Neural cell (in vitro differentiated cells): ENCODE results near the gene AKR1B1. TPM values are rescaled to one million over a fixed set of nuclear protein-coding genes. Genes with fewer than 3 reads are reported as not detected.

Experiments used
- H2AFZ ChIP-seq: fragments of 200-600, 300-800 bp; sonication (generic), shearing (Covaris generic); 2 replicates; pipeline ENCODE4 v1.6.0; 2014; ENCODE audit warnings: low read depth, mild to moderate bottlenecking, antibody characterized with exemption, low read length, moderate library complexity
- H3F3A ChIP-seq: fragments of 200-600 bp; shearing (Covaris generic); 2 replicates; pipeline ENCODE4 v1.6.1; 2016; ENCODE audit warnings: mild to moderate bottlenecking, moderate library complexity, mixed read lengths, antibody characterized with exemption, low read length; ENCODE audit not compliant: insufficient read depth, poor library complexity, severe bottlenecking
- H3K27ac ChIP-seq: fragments of 200-600, 300-800 bp; sonication (generic), shearing (Covaris generic); 2 replicates; pipeline ENCODE4 v1.5.1; 2014; ENCODE audit warnings: mild to moderate bottlenecking, low read length, moderate library complexity
- H3K27me3 ChIP-seq: fragments of 300-800, 200-600 bp; sonication (generic), shearing (Covaris generic); 2 replicates; pipeline ENCODE4 v1.6.0; 2014; ENCODE audit warnings: mild to moderate bottlenecking, low read depth, low read length, moderate library complexity; ENCODE audit not compliant: insufficient read depth
- H3K36me3 ChIP-seq: fragments of 300-800, 200-600 bp; sonication (generic), shearing (Covaris generic); 2 replicates; pipeline ENCODE4 v1.5.1; 2014; ENCODE audit warnings: mild to moderate bottlenecking, antibody characterized with exemption, low read length, moderate library complexity; ENCODE audit not compliant: insufficient read depth
- H3K4me2 ChIP-seq: fragments of 300-800, 200-600 bp; sonication (generic), shearing (Covaris generic); 2 replicates; pipeline ENCODE4 v1.6.0; 2014; ENCODE audit warnings: mild to moderate bottlenecking, low read length
- H3K4me3 ChIP-seq: fragments of 300-800, 200-600 bp; sonication (generic), shearing (Covaris generic); 2 replicates; pipeline ENCODE4 v1.5.1; 2014; ENCODE audit warnings: mild to moderate bottlenecking, low read length, moderate library complexity
- H3K79me2 ChIP-seq: fragments of 200-600 bp; shearing (Covaris generic); replicated peaks from 2 replicates; pipeline ENCODE4 v1.6.0; 2014; ENCODE audit warnings: mild to moderate bottlenecking, low read length, moderate library complexity; ENCODE audit not compliant: insufficient read depth
- H3K9ac ChIP-seq: fragments of 300-800, 200-600 bp; sonication (generic), shearing (Covaris generic); 2 replicates; pipeline ENCODE4 v1.6.1; 2016; ENCODE audit warnings: mild to moderate bottlenecking, low read length, mixed read lengths
- H3K9me2 ChIP-seq: fragments of 200-600 bp; shearing (Covaris generic); 2 replicates; pipeline ENCODE4 v1.6.1; 2016; ENCODE audit warnings: mild to moderate bottlenecking, low read length, mixed read lengths; ENCODE audit not compliant: insufficient read depth
- H3K9me3 ChIP-seq: fragments of 200-600, 300-800 bp; sonication (generic), shearing (Covaris generic); 2 replicates; pipeline ENCODE4 v1.6.1; 2016; ENCODE audit warnings: mild to moderate bottlenecking, mixed run types, low read length, moderate library complexity, mixed read lengths
- H4K20me1 ChIP-seq: fragments of 200-600 bp; shearing (Covaris generic); 2 replicates; pipeline ENCODE4 v1.6.1; 2016; ENCODE audit warnings: mild to moderate bottlenecking, mixed run types; ENCODE audit not compliant: insufficient read depth
- EP300 ChIP-seq: fragments of 450-650 bp; conservative IDR thresholded peaks from 2 replicates; pipeline ENCODE4 v1.6.1; 2014; ENCODE audit warnings: antibody characterized with exemption, mild to moderate bottlenecking, moderate library complexity; ENCODE audit not compliant: poor library complexity, severe bottlenecking
- EZH2 ChIP-seq: fragments of 200-600, 300-800 bp; shearing (Covaris generic), sonication (generic); IDR thresholded peaks from 2 replicates; pipeline ENCODE4 v1.6.1; 2014; ENCODE audit warnings: antibody characterized with exemption, low read length, borderline replicate concordance, mild to moderate bottlenecking; ENCODE audit not compliant: insufficient read depth, poor library complexity, severe bottlenecking
- MXI1 ChIP-seq: fragments of 450-650 bp; conservative IDR thresholded peaks from 2 replicates; pipeline ENCODE4 v1.6.1; 2014; ENCODE audit warnings: antibody characterized with exemption, mild to moderate bottlenecking; ENCODE audit not compliant: poor library complexity, severe bottlenecking
- POLR2AphosphoS5 ChIP-seq: IDR thresholded peaks from 2 replicates; pipeline ENCODE4 v1.6.1; 2012
- RAD21 ChIP-seq: fragments of 450-650 bp; conservative IDR thresholded peaks from 2 replicates; pipeline ENCODE4 v1.6.1; 2014; ENCODE audit warnings: antibody characterized with exemption, mild to moderate bottlenecking, moderate library complexity
- SMC3 ChIP-seq: fragments of 450-650 bp; conservative IDR thresholded peaks from 2 replicates; pipeline ENCODE4 v1.6.1; 2014; ENCODE audit warnings: antibody characterized with exemption, mild to moderate bottlenecking, moderate library complexity; ENCODE audit not compliant: poor library complexity
- TAF1 ChIP-seq: IDR thresholded peaks from 2 replicates; pipeline ENCODE4 v1.6.1; 2012; ENCODE audit warnings: low read depth
- polyA plus RNA-seq: library from polyadenylated mRNA; depleted of rRNA; stranded (reverse); fragments of >200 nt; gene quantifications from 2 replicates; pipeline ENCODE4 v1.2.3, GENCODE V29; 2014
- TF ChIP-seq, protein P1 (sequence below): IDR thresholded peaks from 2 replicates; pipeline ENCODE4 v1.6.1; 2012; ENCODE audit warnings: borderline replicate concordance
- TF ChIP-seq, protein P2 (sequence below): fragments of 450-650 bp; IDR thresholded peaks from 2 replicates; pipeline ENCODE4 v1.5.1; 2014; ENCODE audit warnings: antibody characterized with exemption, mild to moderate bottlenecking, moderate library complexity; ENCODE audit not compliant: poor library complexity, severe bottlenecking

Gene AKR1B1
- polyA plus RNA-seq, 1 donor from 2014 or later, result 202 TPM

DNA sequence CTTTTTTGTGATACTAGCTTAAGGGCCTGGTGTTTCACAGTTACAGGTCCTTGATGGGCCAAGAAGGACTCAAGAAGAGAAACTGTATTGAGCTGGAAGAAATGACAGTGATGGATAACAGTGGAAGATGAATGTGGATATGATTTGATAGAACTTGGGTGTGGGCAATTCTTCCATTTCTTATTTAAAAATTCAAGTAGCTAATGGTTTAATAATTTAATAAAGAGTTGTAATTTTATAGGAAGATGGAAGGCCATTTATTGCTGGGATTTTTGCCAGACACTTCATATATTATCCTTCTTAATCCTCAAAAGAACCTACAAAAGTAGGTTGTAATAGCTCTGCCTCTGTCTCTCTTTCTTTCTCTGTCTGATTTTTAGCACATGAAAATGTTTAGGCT lies 21.3 kb upstream of the AKR1B1 start:
- H3K9me2 ChIP-seq, result no peaks in the 10 kb centered on the region
- no peak overlapping the region for H3K4me2 ChIP-seq
- no peak overlapping the region for H2AFZ ChIP-seq
- H3K9me3 ChIP-seq, result no peaks in the 10 kb centered on the region
- H3K4me3 ChIP-seq, result no peak overlapping the region
- no peak overlapping the region for H3K27ac ChIP-seq
- no peaks in the 10 kb centered on the region for H4K20me1 ChIP-seq
- no peaks in the 10 kb centered on the region for H3K79me2 ChIP-seq
- H3K36me3 ChIP-seq, result no peaks in the 10 kb centered on the region
- H3K27me3 ChIP-seq, result no peaks in the 10 kb centered on the region
- no peaks in the 10 kb centered on the region for H3F3A ChIP-seq
- TF ChIP-seq EP300 (no peak), EZH2 (no peak), MXI1 (no peak), RAD21 (no peak), SMC3 (no peak), POLR2AphosphoS5 (no peak), TAF1 (no peak)
- TF ChIP-seq, protein P1, sequence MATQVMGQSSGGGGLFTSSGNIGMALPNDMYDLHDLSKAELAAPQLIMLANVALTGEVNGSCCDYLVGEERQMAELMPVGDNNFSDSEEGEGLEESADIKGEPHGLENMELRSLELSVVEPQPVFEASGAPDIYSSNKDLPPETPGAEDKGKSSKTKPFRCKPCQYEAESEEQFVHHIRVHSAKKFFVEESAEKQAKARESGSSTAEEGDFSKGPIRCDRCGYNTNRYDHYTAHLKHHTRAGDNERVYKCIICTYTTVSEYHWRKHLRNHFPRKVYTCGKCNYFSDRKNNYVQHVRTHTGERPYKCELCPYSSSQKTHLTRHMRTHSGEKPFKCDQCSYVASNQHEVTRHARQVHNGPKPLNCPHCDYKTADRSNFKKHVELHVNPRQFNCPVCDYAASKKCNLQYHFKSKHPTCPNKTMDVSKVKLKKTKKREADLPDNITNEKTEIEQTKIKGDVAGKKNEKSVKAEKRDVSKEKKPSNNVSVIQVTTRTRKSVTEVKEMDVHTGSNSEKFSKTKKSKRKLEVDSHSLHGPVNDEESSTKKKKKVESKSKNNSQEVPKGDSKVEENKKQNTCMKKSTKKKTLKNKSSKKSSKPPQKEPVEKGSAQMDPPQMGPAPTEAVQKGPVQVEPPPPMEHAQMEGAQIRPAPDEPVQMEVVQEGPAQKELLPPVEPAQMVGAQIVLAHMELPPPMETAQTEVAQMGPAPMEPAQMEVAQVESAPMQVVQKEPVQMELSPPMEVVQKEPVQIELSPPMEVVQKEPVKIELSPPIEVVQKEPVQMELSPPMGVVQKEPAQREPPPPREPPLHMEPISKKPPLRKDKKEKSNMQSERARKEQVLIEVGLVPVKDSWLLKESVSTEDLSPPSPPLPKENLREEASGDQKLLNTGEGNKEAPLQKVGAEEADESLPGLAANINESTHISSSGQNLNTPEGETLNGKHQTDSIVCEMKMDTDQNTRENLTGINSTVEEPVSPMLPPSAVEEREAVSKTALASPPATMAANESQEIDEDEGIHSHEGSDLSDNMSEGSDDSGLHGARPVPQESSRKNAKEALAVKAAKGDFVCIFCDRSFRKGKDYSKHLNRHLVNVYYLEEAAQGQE, result no peak
- TF ChIP-seq, protein P2, sequence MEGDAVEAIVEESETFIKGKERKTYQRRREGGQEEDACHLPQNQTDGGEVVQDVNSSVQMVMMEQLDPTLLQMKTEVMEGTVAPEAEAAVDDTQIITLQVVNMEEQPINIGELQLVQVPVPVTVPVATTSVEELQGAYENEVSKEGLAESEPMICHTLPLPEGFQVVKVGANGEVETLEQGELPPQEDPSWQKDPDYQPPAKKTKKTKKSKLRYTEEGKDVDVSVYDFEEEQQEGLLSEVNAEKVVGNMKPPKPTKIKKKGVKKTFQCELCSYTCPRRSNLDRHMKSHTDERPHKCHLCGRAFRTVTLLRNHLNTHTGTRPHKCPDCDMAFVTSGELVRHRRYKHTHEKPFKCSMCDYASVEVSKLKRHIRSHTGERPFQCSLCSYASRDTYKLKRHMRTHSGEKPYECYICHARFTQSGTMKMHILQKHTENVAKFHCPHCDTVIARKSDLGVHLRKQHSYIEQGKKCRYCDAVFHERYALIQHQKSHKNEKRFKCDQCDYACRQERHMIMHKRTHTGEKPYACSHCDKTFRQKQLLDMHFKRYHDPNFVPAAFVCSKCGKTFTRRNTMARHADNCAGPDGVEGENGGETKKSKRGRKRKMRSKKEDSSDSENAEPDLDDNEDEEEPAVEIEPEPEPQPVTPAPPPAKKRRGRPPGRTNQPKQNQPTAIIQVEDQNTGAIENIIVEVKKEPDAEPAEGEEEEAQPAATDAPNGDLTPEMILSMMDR, result no peak
- H3K9ac ChIP-seq, result no peak overlapping the region

DNA sequence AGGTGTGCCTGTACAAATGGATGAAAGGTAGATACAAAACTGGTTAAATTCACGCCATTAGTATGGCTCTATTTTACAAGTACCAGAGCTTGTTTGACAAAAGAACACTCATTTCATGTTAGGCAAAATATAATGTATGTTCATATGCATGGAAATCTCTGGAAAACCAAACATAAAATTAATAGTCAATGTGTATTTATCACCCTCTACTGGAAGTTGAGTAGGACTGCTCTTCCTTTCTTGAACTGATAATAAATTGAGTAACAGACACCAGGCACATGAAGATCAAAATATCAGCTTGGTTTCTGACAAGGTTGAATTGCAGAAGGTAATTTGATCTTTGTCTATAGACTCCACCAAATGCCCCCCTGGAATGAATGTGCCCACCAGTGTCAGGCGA lies 19.8 kb upstream of the AKR1B1 start:
- Histone ChIP-seq H3K27ac (no peak overlapping the region), H2AFZ (no peak overlapping the region), H3K9me2 (no peaks in the 10 kb centered on the region), H4K20me1 (no peaks in the 10 kb centered on the region), H3K27me3 (no peaks in the 10 kb centered on the region), H3K9ac (no peak overlapping the region), H3K36me3 (no peaks in the 10 kb centered on the region), H3K79me2 (no peaks in the 10 kb centered on the region), H3K4me2 (no peak overlapping the region), H3F3A (no peaks in the 10 kb centered on the region), H3K9me3 (no peaks in the 10 kb centered on the region), H3K4me3 (no peak overlapping the region)
- no peak for TF ChIP-seq SMC3
- TF ChIP-seq, protein P2, result no peak
- TF ChIP-seq, protein P1, result no peak
- TF ChIP-seq MXI1, result no peak
- no peak for TF ChIP-seq EP300
- no peak for TF ChIP-seq TAF1
- no peak for TF ChIP-seq EZH2
- TF ChIP-seq POLR2AphosphoS5, result no peak
- TF ChIP-seq RAD21, result no peak
